OCI-M2 (cell line): ENCODE data around the gene PRDM12.

Experiments
- DNase-seq: peaks from one replicate; lab custom pipeline; 2025; ENCODE audit not compliant: unreplicated experiment; lab: John Stamatoyannopoulos, UW

PRDM12 gene

GRCh38 chr9:130714586-130715110 is 50.3 kb downstream of the PRDM12 start:
- no peak for DNase-seq

- no peak for DNase-seq
Observed at GRCh38 chr9:130715270-130715669, 50.9 kb downstream of the PRDM12 start.

GRCh38 chr9:130718562-130718961 is 54.2 kb downstream of the PRDM12 start:
- no peak for DNase-seq

DNA sequence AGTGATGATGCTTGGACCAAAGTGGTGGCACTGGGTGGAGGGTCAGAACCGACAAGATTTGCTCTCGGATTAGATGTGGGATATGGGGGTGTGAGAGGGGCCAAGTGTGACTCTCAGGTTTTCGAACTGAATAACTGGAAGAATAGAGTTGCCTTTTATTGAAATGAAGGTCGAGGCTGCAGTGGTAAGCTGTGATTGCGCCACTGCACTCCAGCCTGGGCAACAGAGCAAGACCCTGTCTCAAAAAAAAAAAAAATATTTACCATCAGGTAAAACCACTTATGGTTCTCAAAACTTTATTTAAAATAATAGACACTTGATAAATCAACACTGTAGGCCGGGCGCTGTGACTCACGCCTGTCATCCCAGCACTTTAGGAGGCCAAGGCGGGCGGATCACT is 56.4 kb downstream of the PRDM12 start:
- DNase-seq = no peak

- DNase-seq = no peak
Observed at GRCh38 chr9:130728721-130729120, 64.3 kb downstream of the PRDM12 start.

GRCh38 chr9:130729145-130729544 is 64.8 kb downstream of the PRDM12 start:
- no peak for DNase-seq

DNA sequence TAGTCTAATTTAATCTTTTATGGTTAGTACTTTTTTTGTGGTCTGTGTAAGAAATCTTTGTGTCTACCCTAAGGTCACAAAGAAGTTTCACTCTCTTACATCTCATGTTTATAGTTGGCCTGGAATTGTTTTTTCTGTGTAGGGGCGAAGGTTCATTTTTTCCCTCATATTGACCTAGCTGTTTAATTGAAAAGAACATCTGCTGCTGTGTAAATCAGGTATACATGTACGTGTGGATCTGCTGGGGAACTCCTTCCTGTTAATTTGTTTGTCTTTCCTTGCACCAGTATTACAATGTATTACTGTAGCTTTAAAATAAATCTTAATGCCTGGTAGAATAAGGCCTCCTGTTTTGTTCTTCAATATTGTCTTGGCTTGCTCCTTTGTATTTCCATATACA is 67.0 kb downstream of the PRDM12 start:
- no peak for DNase-seq

DNA sequence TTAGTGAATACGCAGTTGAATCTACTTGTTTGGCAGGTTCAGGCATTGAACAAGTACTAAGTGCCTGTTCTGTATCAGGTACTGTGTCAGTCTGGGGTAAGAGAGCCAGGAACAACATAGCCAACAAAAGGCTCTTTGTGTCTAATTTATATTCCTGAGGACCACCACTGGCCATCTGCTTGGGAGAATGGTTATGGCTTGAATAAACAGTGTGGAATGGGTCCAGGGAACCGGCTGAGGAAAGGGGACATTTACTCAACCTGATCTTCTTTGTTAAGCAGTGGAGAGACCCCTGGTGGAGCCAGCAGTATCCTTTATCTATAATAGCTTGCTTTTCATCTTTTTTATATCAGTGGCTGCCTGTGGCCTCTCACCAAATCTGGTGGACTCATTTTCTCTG is 67.7 kb downstream of the PRDM12 start:
- no peak for DNase-seq
